Progenitor cell of endocrine pancreas (in vitro differentiated cells): Measurements from ENCODE around the gene MMP1. TPM values are rescaled to one million over a fixed set of nuclear protein-coding genes. Genes with fewer than 3 reads are reported as not detected.

Experiments used
- DNase-seq: peaks from one replicate; pipeline ENCODE4 v3.0.0; 2021; ENCODE audit warnings: low spot score; ENCODE audit not compliant: unreplicated experiment
- H3K27ac Mint-ChIP-seq: 2 replicates; pipeline ENCODE4 v1.8.0; 2021; ENCODE audit warnings: mild to moderate bottlenecking, moderate library complexity, mixed read lengths
- H3K27me3 Mint-ChIP-seq: 2 replicates; pipeline ENCODE4 v1.8.0; 2021; ENCODE audit warnings: mixed read lengths
- H3K36me3 Mint-ChIP-seq: 2 replicates; pipeline ENCODE4 v1.8.0; 2022; ENCODE audit warnings: mixed read lengths; ENCODE audit not compliant: insufficient read depth
- H3K4me1 Mint-ChIP-seq: 2 replicates; pipeline ENCODE4 v1.8.0; 2021; ENCODE audit warnings: low read depth, mixed read lengths
- H3K4me3 Mint-ChIP-seq: 2 replicates; pipeline ENCODE4 v1.8.0; 2021; ENCODE audit warnings: low read depth, mild to moderate bottlenecking, moderate library complexity, mixed read lengths
- H3K9me3 Mint-ChIP-seq: 2 replicates; pipeline ENCODE4 v1.8.0; 2021; ENCODE audit warnings: low read depth, mixed read lengths
- CTCF ChIP-seq: fragments of 200-600 bp; sonication (generic); IDR thresholded peaks from one replicate; pipeline ENCODE4 v1.5.0; 2021; ENCODE audit warnings: antibody characterized with exemption, mild to moderate bottlenecking; ENCODE audit not compliant: unreplicated experiment
- total RNA-seq: library from RNA; stranded (reverse); gene quantifications from 2 replicates; pipeline ENCODE4 v1.2.1, GENCODE V29; 2021

Gene MMP1
- total RNA-seq, 1 donor from 2014 or later, result 0.24 TPM

GRCh38 chr11:102763440-102763839, 34.5 kb downstream of the MMP1 start:
- no peak for TF ChIP-seq CTCF
- DNase-seq, result no peak

GRCh38 chr11:102762361-102762767, 35.6 kb downstream of the MMP1 start:
- H3K27ac Mint-ChIP-seq, result no peak overlapping the region
- DNase-seq, result no peak
- H3K4me1 Mint-ChIP-seq, result peaks cover 19% of the 10 kb centered on the region

More at GRCh38 chr11:102763440-102763839, 34.5 kb downstream of the MMP1 start:
- no peak overlapping the region for H3K27ac Mint-ChIP-seq
- peaks cover 18% of the 10 kb centered on the region for H3K4me1 Mint-ChIP-seq
- H3K9me3 Mint-ChIP-seq, result peaks cover 3% of the 10 kb centered on the region
- H3K4me3 Mint-ChIP-seq, result no peak overlapping the region
- no peaks in the 10 kb centered on the region for H3K27me3 Mint-ChIP-seq
- no peaks in the 10 kb centered on the region for H3K36me3 Mint-ChIP-seq

DNA sequence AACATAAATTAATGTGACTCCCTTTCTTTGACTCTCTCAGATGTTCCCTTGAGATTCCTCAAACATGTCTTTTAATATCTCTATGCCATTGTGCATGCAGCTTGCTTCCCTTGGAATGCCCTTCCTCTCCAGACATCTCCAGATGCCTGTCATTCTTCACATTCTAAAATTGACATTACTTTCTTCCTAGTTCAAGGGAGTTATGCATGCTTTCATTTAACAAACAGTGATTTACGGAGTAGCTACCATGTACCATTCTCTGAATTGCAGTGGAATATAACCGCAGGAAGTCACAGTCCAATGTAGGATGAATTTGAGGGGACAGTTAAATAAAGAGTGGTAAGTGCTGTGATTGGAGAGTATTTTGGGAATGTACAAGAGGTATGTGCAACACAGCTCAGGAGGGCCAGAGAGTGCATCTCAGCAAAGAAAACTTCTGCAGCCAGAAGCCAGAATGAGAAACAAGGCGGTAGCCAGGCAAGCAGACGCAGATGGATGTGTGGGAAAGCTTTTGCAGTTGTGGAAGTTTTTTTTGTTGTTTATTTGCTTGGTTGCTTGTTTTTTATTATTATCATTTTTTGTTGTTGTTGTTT, 36.2 kb downstream of the MMP1 start:
- H3K4me3 Mint-ChIP-seq, result no peak overlapping the region
- no peaks in the 10 kb centered on the region for H3K27me3 Mint-ChIP-seq
- peaks cover 2% of the 10 kb centered on the region for H3K36me3 Mint-ChIP-seq
- no peak for DNase-seq
- peaks cover 19% of the 10 kb centered on the region for H3K4me1 Mint-ChIP-seq
- H3K9me3 Mint-ChIP-seq, result no peaks in the 10 kb centered on the region
- no peak for TF ChIP-seq CTCF
- H3K27ac Mint-ChIP-seq, result no peak overlapping the region

More at GRCh38 chr11:102762361-102762767, 35.6 kb downstream of the MMP1 start:
- Mint-ChIP-seq H3K36me3 (no peaks in the 10 kb centered on the region), H3K9me3 (no peaks in the 10 kb centered on the region), H3K4me3 (no peak overlapping the region), H3K27me3 (no peaks in the 10 kb centered on the region)
- no peak for TF ChIP-seq CTCF

DNA sequence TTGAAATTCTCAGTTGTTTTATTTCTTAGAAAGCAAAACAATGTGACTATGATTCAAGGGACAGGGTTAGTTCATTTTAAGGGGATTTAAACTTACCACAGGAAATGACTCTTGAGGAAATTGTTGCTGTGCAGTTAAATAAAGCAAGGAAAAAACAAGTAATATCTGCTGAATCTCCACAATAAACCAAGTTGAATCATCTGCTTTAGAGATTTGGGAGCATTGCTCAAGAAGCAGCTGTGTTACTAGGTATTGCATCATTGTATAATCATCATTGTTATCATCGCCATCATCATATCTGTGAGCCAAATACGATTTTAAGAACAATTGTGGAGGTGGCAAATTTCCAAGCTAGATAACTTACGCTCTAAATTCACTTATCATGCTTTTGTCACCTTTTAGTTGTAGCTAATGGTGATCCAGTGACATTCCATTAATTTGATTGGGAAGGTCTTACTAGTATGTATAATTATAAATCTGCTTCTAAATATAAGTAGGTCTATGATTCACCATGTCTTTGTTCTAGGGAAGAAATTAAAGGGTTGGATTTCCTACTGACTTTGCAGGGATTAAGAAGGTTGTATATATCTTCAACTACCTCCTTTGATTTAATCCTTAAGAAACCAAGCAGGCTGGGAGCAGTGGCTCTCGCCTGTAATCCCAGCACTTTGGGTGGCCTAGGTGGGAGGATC, 37.5 kb downstream of the MMP1 start:
- peaks cover 2% of the 10 kb centered on the region for H3K36me3 Mint-ChIP-seq
- H3K4me3 Mint-ChIP-seq, result no peak overlapping the region
- H3K9me3 Mint-ChIP-seq, result no peaks in the 10 kb centered on the region
- no peak for DNase-seq
- H3K27me3 Mint-ChIP-seq, result no peaks in the 10 kb centered on the region
- no peak for TF ChIP-seq CTCF
- H3K27ac Mint-ChIP-seq, result no peak overlapping the region
- peaks cover 16% of the 10 kb centered on the region for H3K4me1 Mint-ChIP-seq

GRCh38 chr11:102757823-102758549, 40.0 kb downstream of the MMP1 start:
- no peak for TF ChIP-seq CTCF
- H3K9me3 Mint-ChIP-seq, result no peaks in the 10 kb centered on the region
- peaks cover 2% of the 10 kb centered on the region for H3K36me3 Mint-ChIP-seq
- no peak for DNase-seq
- H3K4me3 Mint-ChIP-seq, result no peak overlapping the region
- no peak overlapping the region for H3K27ac Mint-ChIP-seq
- peaks cover 3% of the 10 kb centered on the region for H3K27me3 Mint-ChIP-seq
- peaks cover 6% of the 10 kb centered on the region for H3K4me1 Mint-ChIP-seq
